SU-DHL-6 (cell line): ENCODE results near the gene ME3.

ENCODE experiments used
- H2AFZ ChIP-seq: fragments of 200-600 bp; sonication (generic); 2 replicates; pipeline ENCODE4 v1.6.1; 2014; ENCODE audit warnings: low read depth, mild to moderate bottlenecking, moderate library complexity, mixed read lengths, antibody characterized with exemption, low read length; ENCODE audit not compliant: severe bottlenecking
- H3F3A ChIP-seq: fragments of 200-600 bp; shearing (Covaris generic); 2 replicates; pipeline ENCODE4 v1.6.0; 2016; ENCODE audit warnings: antibody characterized with exemption, mild to moderate bottlenecking; ENCODE audit not compliant: insufficient read depth
- H3K27ac ChIP-seq: fragments of 200-600 bp; sonication (generic); 2 replicates; pipeline ENCODE4 v1.5.1; 2016; ENCODE audit warnings: low read depth, mild to moderate bottlenecking, low read length, moderate library complexity, mixed read lengths
- H3K27me3 ChIP-seq: fragments of 200-600 bp; sonication (generic), shearing (Covaris generic); 2 replicates; pipeline ENCODE4 v1.6.0; 2014; ENCODE audit warnings: mild to moderate bottlenecking, low read length
- H3K36me3 ChIP-seq: fragments of 200-600 bp; sonication (generic); 2 replicates; pipeline ENCODE4 v1.6.1; 2014; ENCODE audit warnings: mild to moderate bottlenecking, low read length, mixed read lengths
- H3K4me2 ChIP-seq: fragments of 300-600, 200-600 bp; shearing (Covaris generic), sonication (generic); 2 replicates; pipeline ENCODE4 v1.6.0; 2014; ENCODE audit warnings: low read length, low read depth, mild to moderate bottlenecking; ENCODE audit not compliant: poor library complexity, severe bottlenecking
- H3K4me3 ChIP-seq: fragments of 200-600 bp; sonication (generic); 2 replicates; pipeline ENCODE4 v1.5.1; 2014; ENCODE audit warnings: antibody characterized with exemption, low read length, mild to moderate bottlenecking, mixed read lengths; ENCODE audit not compliant: insufficient read depth, poor library complexity, severe bottlenecking
- H3K79me2 ChIP-seq: fragments of 200-600 bp; sonication (generic); 2 replicates; pipeline ENCODE4 v1.6.1; 2014; ENCODE audit warnings: mild to moderate bottlenecking, low read length, moderate library complexity; ENCODE audit not compliant: insufficient read depth
- H3K9ac ChIP-seq: fragments of 200-600 bp; sonication (generic); 2 replicates; pipeline ENCODE4 v1.7.0; 2014; ENCODE audit warnings: mild to moderate bottlenecking, low read length
- H3K9me2 ChIP-seq: fragments of 200-600 bp; sonication (generic); replicated peaks from 2 replicates; pipeline ENCODE4 v1.6.1; 2014; ENCODE audit warnings: low read length; ENCODE audit not compliant: insufficient read depth
- H3K9me3 ChIP-seq: fragments of 200-600 bp; sonication (generic); 2 replicates; pipeline ENCODE4 v1.6.1; 2014; ENCODE audit warnings: low read length, mixed read lengths; ENCODE audit not compliant: insufficient read depth
- H4K20me1 ChIP-seq: fragments of 200-600 bp; sonication (generic); 2 replicates; pipeline ENCODE4 v1.6.1; 2014; ENCODE audit warnings: low read depth, mild to moderate bottlenecking, antibody characterized with exemption, low read length, moderate library complexity, mixed read lengths
- EZH2phosphoT487 ChIP-seq: fragments of 200-600 bp; sonication (generic), shearing (Covaris generic); conservative IDR thresholded peaks from 2 replicates; pipeline ENCODE4 v1.6.1; 2018; ENCODE audit warnings: mild to moderate bottlenecking, antibody characterized with exemption, low read length, moderate library complexity, mixed read lengths
- TF ChIP-seq, protein P1 (sequence below): fragments of 200-600 bp; sonication (generic); IDR thresholded peaks from one replicate; pipeline ENCODE4 v1.5.1; 2017; ENCODE audit warnings: antibody characterized with exemption, mild to moderate bottlenecking, low read length, moderate library complexity; ENCODE audit not compliant: insufficient read depth, poor library complexity, severe bottlenecking

Gene ME3

DNA sequence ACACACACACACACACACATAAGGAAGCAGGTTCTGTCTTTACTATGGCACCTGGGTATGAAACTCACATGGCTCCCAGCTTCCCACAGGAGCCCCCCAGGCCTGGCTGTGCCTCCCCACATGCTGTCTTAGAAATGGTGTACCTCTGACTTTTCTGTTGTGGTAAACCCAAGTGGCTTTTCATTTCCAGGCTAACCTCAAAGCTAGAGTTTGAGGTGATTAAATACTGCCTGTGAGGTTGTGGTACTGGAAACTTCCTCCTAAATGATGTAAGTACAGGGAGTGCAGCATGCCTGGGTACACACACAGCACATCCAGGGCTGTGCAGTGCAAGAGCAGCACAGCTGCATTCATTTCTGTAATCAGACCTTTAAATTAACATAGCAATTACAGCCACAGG lies 34.4 kb downstream of the ME3 start:
- no peak overlapping the region for H3K9ac ChIP-seq
- H3K27me3 ChIP-seq: no peaks in the 10 kb centered on the region
- no peak overlapping the region for H3K27ac ChIP-seq
- H3K4me2 ChIP-seq: no peak overlapping the region
- no peaks in the 10 kb centered on the region for H3K79me2 ChIP-seq
- H3K9me2 ChIP-seq: no peaks in the 10 kb centered on the region
- H3K4me3 ChIP-seq: no peak overlapping the region
- H2AFZ ChIP-seq: no peak overlapping the region
- TF ChIP-seq, protein P1, sequence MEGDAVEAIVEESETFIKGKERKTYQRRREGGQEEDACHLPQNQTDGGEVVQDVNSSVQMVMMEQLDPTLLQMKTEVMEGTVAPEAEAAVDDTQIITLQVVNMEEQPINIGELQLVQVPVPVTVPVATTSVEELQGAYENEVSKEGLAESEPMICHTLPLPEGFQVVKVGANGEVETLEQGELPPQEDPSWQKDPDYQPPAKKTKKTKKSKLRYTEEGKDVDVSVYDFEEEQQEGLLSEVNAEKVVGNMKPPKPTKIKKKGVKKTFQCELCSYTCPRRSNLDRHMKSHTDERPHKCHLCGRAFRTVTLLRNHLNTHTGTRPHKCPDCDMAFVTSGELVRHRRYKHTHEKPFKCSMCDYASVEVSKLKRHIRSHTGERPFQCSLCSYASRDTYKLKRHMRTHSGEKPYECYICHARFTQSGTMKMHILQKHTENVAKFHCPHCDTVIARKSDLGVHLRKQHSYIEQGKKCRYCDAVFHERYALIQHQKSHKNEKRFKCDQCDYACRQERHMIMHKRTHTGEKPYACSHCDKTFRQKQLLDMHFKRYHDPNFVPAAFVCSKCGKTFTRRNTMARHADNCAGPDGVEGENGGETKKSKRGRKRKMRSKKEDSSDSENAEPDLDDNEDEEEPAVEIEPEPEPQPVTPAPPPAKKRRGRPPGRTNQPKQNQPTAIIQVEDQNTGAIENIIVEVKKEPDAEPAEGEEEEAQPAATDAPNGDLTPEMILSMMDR: no peak
- no peak for TF ChIP-seq EZH2phosphoT487
- no peaks in the 10 kb centered on the region for H3F3A ChIP-seq
- no peaks in the 10 kb centered on the region for H3K9me3 ChIP-seq
- H3K36me3 ChIP-seq: no peaks in the 10 kb centered on the region
- H4K20me1 ChIP-seq: no peaks in the 10 kb centered on the region

DNA sequence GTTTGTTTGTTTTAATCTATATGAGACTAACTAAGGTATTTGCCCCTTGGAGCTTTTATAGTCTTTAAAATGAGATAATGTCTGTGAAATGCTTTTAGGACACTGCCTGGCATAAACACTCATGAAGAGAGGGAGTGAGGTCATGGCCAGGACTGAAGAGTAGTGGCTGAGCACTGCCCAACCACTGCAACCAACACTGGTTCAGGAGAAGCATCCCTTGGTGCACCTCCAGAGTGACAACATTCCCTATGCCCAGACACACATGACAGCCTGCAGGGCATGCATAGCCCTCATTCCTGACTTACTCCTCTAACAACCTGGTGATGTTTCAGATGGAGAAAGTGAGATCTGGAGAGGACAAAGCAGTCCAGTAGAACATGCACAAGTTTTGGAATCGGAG lies 36.1 kb downstream of the ME3 start:
- no peaks in the 10 kb centered on the region for H3F3A ChIP-seq
- no peaks in the 10 kb centered on the region for H3K9me2 ChIP-seq
- TF ChIP-seq EZH2phosphoT487: no peak
- TF ChIP-seq, protein P1: no peak
- no peak overlapping the region for H3K4me2 ChIP-seq
- H4K20me1 ChIP-seq: no peaks in the 10 kb centered on the region
- no peak overlapping the region for H3K4me3 ChIP-seq
- no peaks in the 10 kb centered on the region for H3K36me3 ChIP-seq
- H3K27me3 ChIP-seq: no peaks in the 10 kb centered on the region
- H3K9ac ChIP-seq: no peak overlapping the region
- no peak overlapping the region for H2AFZ ChIP-seq
- H3K9me3 ChIP-seq: no peaks in the 10 kb centered on the region
- H3K27ac ChIP-seq: no peak overlapping the region
- no peaks in the 10 kb centered on the region for H3K79me2 ChIP-seq

DNA sequence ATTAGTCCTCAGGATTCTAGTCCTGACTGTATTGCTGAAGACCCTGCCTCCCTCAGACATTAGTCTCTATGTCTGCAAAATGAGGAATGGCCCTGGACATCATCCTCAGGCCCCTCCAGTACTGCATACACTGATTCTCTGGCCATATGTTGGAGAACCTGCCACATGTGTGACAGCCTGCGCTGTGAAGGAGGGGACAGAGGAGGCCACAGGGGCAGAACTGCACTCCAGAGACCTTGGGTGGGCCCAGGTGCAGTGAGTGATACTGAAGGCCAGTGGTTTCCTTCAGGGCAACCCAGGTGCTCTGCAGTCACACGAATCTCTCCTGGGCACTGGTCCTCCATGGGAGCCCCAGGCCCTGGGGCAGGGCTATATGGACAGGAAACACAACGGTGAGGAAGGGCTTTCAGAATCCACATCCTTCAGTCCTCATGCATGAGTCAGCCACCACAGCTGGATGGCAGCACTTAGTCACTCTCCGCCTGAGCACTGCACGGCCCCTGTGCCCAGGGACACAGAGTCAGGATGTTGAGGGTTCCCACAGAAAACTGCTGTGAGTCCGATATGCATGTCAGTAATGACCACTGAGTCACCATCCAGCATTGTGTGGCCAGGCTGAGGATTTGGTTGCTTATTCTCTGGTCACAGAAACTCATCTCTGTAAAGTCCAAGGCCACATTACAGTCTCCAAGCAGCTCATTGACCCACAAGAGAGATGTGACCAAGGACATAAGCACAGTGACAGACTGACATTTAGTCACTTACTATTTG lies 39.7 kb downstream of the ME3 start:
- no peaks in the 10 kb centered on the region for H3K79me2 ChIP-seq
- H4K20me1 ChIP-seq: no peaks in the 10 kb centered on the region
- TF ChIP-seq, protein P1: no peak
- no peak for TF ChIP-seq EZH2phosphoT487
- H3K36me3 ChIP-seq: no peaks in the 10 kb centered on the region
- H3K27me3 ChIP-seq: no peaks in the 10 kb centered on the region
- no peak overlapping the region for H2AFZ ChIP-seq
- H3K4me3 ChIP-seq: no peak overlapping the region
- no peak overlapping the region for H3K27ac ChIP-seq
- no peaks in the 10 kb centered on the region for H3K9me2 ChIP-seq
- H3K9ac ChIP-seq: no peak overlapping the region
- no peaks in the 10 kb centered on the region for H3F3A ChIP-seq
- no peaks in the 10 kb centered on the region for H3K9me3 ChIP-seq
- H3K4me2 ChIP-seq: no peak overlapping the region
